ENCODE data around the gene ASB8. TPM values are rescaled to one million over a fixed set of nuclear protein-coding genes. Genes with fewer than 3 reads are reported as not detected.
A peak's percentile ranks its signal among the peaks of the same experiment; 100 is the strongest.
"Not testable (repeated sequence)": the region's sequence is repeated elsewhere in the genome, so short reads cannot be mapped to it uniquely, and the experiment has no call there.

ASB8 gene
- total RNA-seq, 2 donors from 2014 or later, result 22.6 to 35.7 TPM

GRCh38 chr12:48175613-48176416 lies 18.5 kb upstream of the ASB8 start:
- peaks cover 9% of the 10 kb centered on the region for H3K27me3 Mint-ChIP-seq
- ATAC-seq (replicated peaks), result no peak
- peaks cover 4% of the 10 kb centered on the region for H3K4me1 Mint-ChIP-seq
- H3K9me3 Mint-ChIP-seq, result no peaks in the 10 kb centered on the region
- peak overlapping the region; percentile 10 for H3K27ac Mint-ChIP-seq
- H3K36me3 Mint-ChIP-seq (ENCODE audit: low read depth), result no peaks in the 10 kb centered on the region
- peak overlapping the region; percentile 10 for H3K4me3 Mint-ChIP-seq

DNA sequence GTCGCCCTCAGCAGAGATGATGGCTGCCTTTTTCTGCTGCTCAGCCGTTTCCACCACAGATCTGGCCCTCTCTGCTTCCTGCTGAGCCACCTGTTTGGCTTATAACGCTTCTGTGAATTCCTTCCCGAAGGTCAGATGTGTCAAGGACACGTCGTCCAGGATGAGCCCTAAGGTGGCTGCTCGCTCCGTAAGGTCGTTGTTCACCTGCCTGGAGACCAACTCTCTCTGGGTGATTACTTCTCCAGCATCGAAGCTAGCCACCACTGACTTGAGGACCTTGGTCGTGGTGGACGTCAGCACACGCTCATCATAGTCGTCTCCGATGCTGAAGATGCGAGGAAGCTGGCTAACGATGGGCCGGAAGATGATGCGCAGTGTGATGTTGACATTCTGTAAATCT lies 11.7 kb upstream of the ASB8 start:
- Mint-ChIP-seq H3K4me3 (no peak overlapping the region), H3K36me3 (ENCODE audit: low read depth) (no peaks in the 10 kb centered on the region), H3K27me3 (peaks cover 9% of the 10 kb centered on the region), H3K9me3 (no peaks in the 10 kb centered on the region), H3K4me1 (no peaks in the 10 kb centered on the region), H3K27ac (no peak overlapping the region)
- ATAC-seq (replicated peaks), result no peak

DNA sequence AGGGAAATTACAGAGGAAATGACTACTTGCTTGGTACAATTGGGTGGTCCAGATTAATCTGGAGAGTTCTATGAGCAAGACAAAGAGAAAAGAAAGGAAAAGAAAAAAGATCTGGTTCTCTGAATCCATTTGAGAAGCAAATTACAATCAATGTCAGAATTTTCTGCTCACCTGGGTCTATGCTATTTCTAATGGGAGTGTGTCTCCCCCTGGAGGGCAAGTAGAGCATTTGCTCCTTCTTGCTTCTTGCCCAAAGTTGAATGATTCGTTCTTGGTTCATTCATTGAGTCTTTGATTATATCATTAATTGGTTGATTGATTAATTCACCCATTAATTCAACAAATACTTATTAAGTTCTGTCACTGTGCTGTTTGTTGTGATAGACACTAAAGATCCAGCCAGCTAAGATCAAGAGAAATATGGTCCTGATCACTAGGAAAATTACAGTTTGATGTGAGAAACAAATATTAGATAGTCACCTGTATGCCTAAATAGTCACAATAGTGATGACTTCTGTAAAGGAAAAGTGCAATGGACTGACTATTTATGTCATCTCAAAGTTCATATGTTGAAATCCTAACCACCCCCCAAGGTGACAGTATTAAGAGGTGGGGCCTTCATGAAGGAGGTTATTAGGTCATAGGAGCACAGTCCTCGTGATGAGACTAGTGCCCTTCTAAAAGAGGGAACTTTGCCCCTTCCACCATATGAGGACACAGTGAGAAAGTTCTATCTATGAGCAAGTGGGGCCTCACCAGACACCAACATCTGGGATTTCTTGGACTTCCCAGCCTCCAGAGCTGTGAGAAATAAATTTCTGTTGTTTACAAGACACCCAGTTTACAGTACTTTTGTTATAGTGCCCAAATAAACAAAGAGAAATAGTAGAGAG lies 8.0 kb upstream of the ASB8 start:
- no peak overlapping the region for H3K4me3 Mint-ChIP-seq
- H3K36me3 Mint-ChIP-seq (ENCODE audit: low read depth), result no peaks in the 10 kb centered on the region
- H3K9me3 Mint-ChIP-seq, result no peaks in the 10 kb centered on the region
- H3K27me3 Mint-ChIP-seq, result peaks cover 9% of the 10 kb centered on the region
- H3K4me1 Mint-ChIP-seq, result no peaks in the 10 kb centered on the region
- peak; percentile 49 for ATAC-seq (replicated peaks)
- peak overlapping the region; percentile 45 for H3K27ac Mint-ChIP-seq

DNA sequence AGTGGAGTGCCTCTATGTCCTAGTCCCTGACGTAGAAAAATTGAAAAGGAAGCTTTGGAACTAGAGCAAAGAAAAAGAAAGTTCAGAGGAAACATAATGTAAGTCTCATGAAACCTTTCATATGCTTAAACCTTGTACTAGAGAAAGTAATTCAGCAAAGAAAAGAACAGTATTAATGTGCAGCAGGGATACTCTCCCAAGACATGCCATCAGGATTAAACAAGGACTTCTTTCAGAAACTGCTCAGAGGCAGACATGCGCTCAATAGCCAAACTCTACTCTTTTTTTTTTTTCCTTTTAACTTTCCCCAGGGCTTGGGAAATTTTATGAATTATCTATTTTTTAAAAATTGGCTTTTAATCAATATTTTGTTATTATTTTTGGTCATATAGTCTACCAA lies 7.1 kb upstream of the ASB8 start:
- ATAC-seq (replicated peaks), result no peak
- Mint-ChIP-seq H3K36me3 (ENCODE audit: low read depth) (no peaks in the 10 kb centered on the region), H3K27me3 (peaks cover 9% of the 10 kb centered on the region), H3K4me1 (no peaks in the 10 kb centered on the region), H3K9me3 (no peaks in the 10 kb centered on the region), H3K27ac (no peak overlapping the region), H3K4me3 (no peak overlapping the region)

GRCh38 chr12:48163150-48163747 lies 5.9 kb upstream of the ASB8 start:
- Mint-ChIP-seq H3K27me3 (peaks cover 9% of the 10 kb centered on the region), H3K36me3 (ENCODE audit: low read depth) (no peaks in the 10 kb centered on the region), H3K4me3 (no peak overlapping the region), H3K27ac (no peak overlapping the region), H3K9me3 (no peaks in the 10 kb centered on the region), H3K4me1 (no peaks in the 10 kb centered on the region)
- no peak for ATAC-seq (replicated peaks)

- ATAC-seq (replicated peaks), result no peak
- Mint-ChIP-seq H3K4me1 (peaks cover 6% of the 10 kb centered on the region), H3K27ac (no peak overlapping the region), H3K36me3 (ENCODE audit: low read depth) (peaks cover 6% of the 10 kb centered on the region), H3K27me3 (peaks cover 3% of the 10 kb centered on the region), H3K4me3 (no peak overlapping the region), H3K9me3 (no peaks in the 10 kb centered on the region)
Measured at GRCh38 chr12:48160807-48161206, 3.5 kb upstream of the ASB8 start.

GRCh38 chr12:48160046-48160445 lies 2.7 kb upstream of the ASB8 start:
- Mint-ChIP-seq H3K27me3 (peaks cover under 1% of the 10 kb centered on the region), H3K36me3 (ENCODE audit: low read depth) (peaks cover 6% of the 10 kb centered on the region), H3K9me3 (no peaks in the 10 kb centered on the region), H3K27ac (no peak overlapping the region), H3K4me1 (peaks cover 6% of the 10 kb centered on the region), H3K4me3 (no peak overlapping the region)
- ATAC-seq (replicated peaks), result no peak

GRCh38 chr12:48157889-48158370 lies 615 bp upstream of the ASB8 start:
- H3K27me3 Mint-ChIP-seq, result no peaks in the 10 kb centered on the region
- H3K36me3 Mint-ChIP-seq (ENCODE audit: low read depth), result peaks cover 18% of the 10 kb centered on the region
- ATAC-seq (replicated peaks), result no peak
- H3K9me3 Mint-ChIP-seq, result no peaks in the 10 kb centered on the region
- H3K27ac Mint-ChIP-seq, result peak overlapping the region; percentile 89
- peak overlapping the region; percentile 85 for H3K4me3 Mint-ChIP-seq
- peaks cover 11% of the 10 kb centered on the region for H3K4me1 Mint-ChIP-seq

DNA sequence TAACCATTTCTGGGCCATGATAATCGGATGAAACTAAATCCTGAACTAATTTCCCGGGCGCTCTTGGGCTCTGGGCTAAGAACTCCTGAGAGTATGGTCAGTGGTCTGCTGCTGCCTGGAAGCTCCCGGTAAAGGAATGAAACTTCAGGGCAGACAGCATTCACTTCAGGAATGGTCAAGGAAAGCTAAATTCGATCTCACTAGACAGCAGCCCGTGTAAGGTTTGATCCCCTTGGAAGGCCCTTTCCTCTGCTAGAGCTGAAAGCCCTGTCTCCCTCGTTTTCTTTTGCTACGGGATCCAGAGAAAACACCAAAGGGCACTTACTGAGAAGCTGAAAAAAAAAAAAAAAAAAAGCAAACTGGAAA lies 680 bp downstream of the ASB8 start:
- no peaks in the 10 kb centered on the region for H3K9me3 Mint-ChIP-seq
- H3K4me1 Mint-ChIP-seq, result peaks cover 18% of the 10 kb centered on the region
- peak overlapping the region; percentile 89 for H3K27ac Mint-ChIP-seq

GRCh38 chr12:48155786-48156185 lies 1.5 kb downstream of the ASB8 start:
- peak overlapping the region; percentile 85 for H3K4me3 Mint-ChIP-seq
- H3K4me1 Mint-ChIP-seq, result peaks cover 18% of the 10 kb centered on the region
- not testable (repeated sequence) for ATAC-seq (replicated peaks); H3K27me3 Mint-ChIP-seq; H3K27ac Mint-ChIP-seq; H3K9me3 Mint-ChIP-seq
- peaks cover 38% of the 10 kb centered on the region for H3K36me3 Mint-ChIP-seq (ENCODE audit: low read depth)

More for the DNA sequence above, 680 bp downstream of the ASB8 start:
- no peak for ATAC-seq (replicated peaks)
- H3K27me3 Mint-ChIP-seq, result no peaks in the 10 kb centered on the region
- H3K36me3 Mint-ChIP-seq (ENCODE audit: low read depth), result peaks cover 29% of the 10 kb centered on the region
- peak overlapping the region; percentile 85 for H3K4me3 Mint-ChIP-seq

DNA sequence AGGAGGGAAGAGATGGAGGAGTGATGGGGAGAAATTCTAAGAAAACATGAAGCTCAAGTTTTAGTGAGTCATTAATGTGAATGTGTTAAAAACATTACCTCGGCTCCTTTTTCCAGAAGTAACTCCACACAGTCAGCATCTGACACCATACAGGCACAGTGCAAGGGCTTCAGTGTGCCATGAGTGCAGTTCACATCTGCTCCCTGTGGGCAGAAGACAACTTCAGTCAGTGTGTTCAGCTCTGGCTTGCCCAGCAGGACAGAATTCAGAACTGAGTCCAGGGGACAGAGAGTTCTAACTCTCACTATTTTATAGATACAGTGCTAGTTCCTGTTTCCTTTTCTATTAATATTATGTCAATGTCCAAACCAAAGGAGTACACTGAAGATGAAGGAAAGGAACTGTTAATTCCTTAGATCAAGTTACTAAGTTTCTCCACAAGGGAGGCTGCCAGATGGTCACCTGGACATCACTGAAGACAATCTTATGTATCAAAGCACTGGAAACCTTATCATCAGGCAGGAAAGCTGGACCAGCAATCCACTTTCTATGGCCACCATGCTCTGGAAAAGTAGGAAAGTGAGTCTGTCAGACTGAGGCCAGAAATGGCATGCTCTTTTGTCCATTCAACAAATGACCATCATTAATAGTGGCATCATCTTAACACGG lies 6.1 kb downstream of the ASB8 start:
- H3K27ac Mint-ChIP-seq, result peak overlapping the region; percentile 25

DNA sequence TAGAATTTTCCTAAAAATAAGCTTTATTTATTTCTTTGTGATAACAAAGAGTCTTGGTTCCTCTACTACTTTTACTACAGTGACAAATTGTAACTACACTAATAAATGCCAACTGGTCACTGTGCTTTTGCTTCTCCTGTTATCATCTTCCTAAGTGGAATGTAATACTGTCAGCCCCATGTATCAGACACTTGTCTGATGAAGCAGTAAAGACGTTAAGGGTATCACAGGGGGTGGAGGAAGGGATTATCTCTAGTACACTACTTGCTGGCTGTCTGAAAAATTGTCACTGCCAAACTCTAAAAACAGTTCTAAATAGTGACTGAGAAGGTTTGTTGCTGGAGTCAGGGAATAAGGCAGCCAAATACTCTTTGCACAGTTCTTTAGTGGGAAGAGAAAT lies 11.3 kb downstream of the ASB8 start:
- Mint-ChIP-seq H3K27me3 (no peaks in the 10 kb centered on the region), H3K4me3 (no peak overlapping the region), H3K27ac (no peak overlapping the region), H3K36me3 (ENCODE audit: low read depth) (peaks cover 92% of the 10 kb centered on the region), H3K9me3 (no peaks in the 10 kb centered on the region), H3K4me1 (no peaks in the 10 kb centered on the region)
- no peak for ATAC-seq (replicated peaks)

More for the DNA sequence above, 6.1 kb downstream of the ASB8 start:
- Mint-ChIP-seq H3K4me1 (peaks cover 12% of the 10 kb centered on the region), H3K36me3 (ENCODE audit: low read depth) (peaks cover 75% of the 10 kb centered on the region), H3K9me3 (no peaks in the 10 kb centered on the region), H3K4me3 (peak overlapping the region; percentile 1), H3K27me3 (no peaks in the 10 kb centered on the region)
- peak; percentile 64 for ATAC-seq (replicated peaks)

- no peaks in the 10 kb centered on the region for H3K9me3 Mint-ChIP-seq
- no peak overlapping the region for H3K4me3 Mint-ChIP-seq
- no peaks in the 10 kb centered on the region for H3K4me1 Mint-ChIP-seq
- no peak for ATAC-seq (replicated peaks)
- no peaks in the 10 kb centered on the region for H3K27me3 Mint-ChIP-seq
- H3K36me3 Mint-ChIP-seq (ENCODE audit: low read depth), result peaks cover 84% of the 10 kb centered on the region
- peak overlapping the region; percentile 58 for H3K27ac Mint-ChIP-seq
Measured at GRCh38 chr12:48143898-48144297, 13.4 kb downstream of the ASB8 start.

All from activated T-helper 17 cell treated with anti-CD3 and anti-CD28 coated beads, Interleukin-2, amount 50 U/mL, for 72 hours (primary cell).